HepG2 (cell line): ENCODE data around the gene FCAMR. TPM values are rescaled to one million over a fixed set of nuclear protein-coding genes. Genes with fewer than 3 reads are reported as not detected.

Experiments
- ATAC-seq: fragments of 200-7000 bp; cut with Tn5 transposase; 3 replicates; pipeline ENCODE4 v1.9.1; 2020; ENCODE audit warnings: mild to moderate bottlenecking, moderate library complexity
- BruUV-seq: library from RNA; stranded (reverse); fragments of 400-500 nt; replicated peaks from 2 replicates; lab custom pipeline; 2021; lab: Mats Ljungman, UMichigan
- CTCF ChIA-PET: fragments of 300-600 bp; formaldehyde crosslinking; extraction: SDS; loops from one replicate; lab custom pipeline; 2021; ENCODE audit warnings: low total read pairs, inconsistent platforms, low intra/inter-chr PET ratio; lab: Yijun Ruan, JAX
- POLR2A ChIA-PET: fragments of 350-600 bp; sonication (Branson Sonifier 250); formaldehyde crosslinking; loops from one replicate; lab custom pipeline; 2020; ENCODE audit warnings: antibody characterized with exemption, inconsistent platforms; lab: Yijun Ruan, JAX
- DNase-seq: peaks from one replicate; pipeline ENCODE4 v3.0.0-alpha.2; 2015; ENCODE audit warnings: low spot score
- FAIRE-seq: peaks from 3 replicates; lab custom pipeline; 2011; peaks lifted over from hg19 to GRCh38; lab: Jason Lieb, UNC
- H2AFZ ChIP-seq: one replicate; pipeline ENCODE4 v1.6.1; 2011; ENCODE audit warnings: low read length, inconsistent platforms
- H3K27ac ChIP-seq: fragments of 300-600 bp; 3 replicates; pipeline ENCODE4 v1.8.0; 2011; ENCODE audit warnings: mixed run types, mild to moderate bottlenecking, mixed read lengths, low read length, inconsistent platforms; ENCODE audit not compliant: insufficient read depth; ENCODE audit errors: extremely low read length
- H3K27me3 ChIP-seq, 2 experiments: fragments of 200-600 bp in 1 of 2; 2 replicates in 1 of 2; 3 replicates in 1 of 2; pipeline versions ENCODE4 v1.6.0 to v1.8.0; 2011; ENCODE audit warnings: low read length in 2 of 2, mild to moderate bottlenecking in 2 of 2, moderate library complexity in 2 of 2, inconsistent platforms in 1 of 2; ENCODE audit not compliant: insufficient read depth in 2 of 2, control insufficient read depth in 1 of 2
- H3K36me3 ChIP-seq, 2 experiments: fragments of 200-600 bp in 1 of 2; replicated peaks in 1 of 2; 2 replicates in 1 of 2; 3 replicates in 1 of 2; pipeline versions ENCODE4 v1.5.1 to v1.8.0; 2011; ENCODE audit warnings: low read length in 2 of 2, inconsistent platforms in 1 of 2; ENCODE audit not compliant: insufficient read depth in 2 of 2, control insufficient read depth in 1 of 2
- H3K4me1 ChIP-seq: 2 replicates; pipeline ENCODE4 v1.5.1; 2012; ENCODE audit warnings: low read length, inconsistent platforms; ENCODE audit not compliant: insufficient read depth
- H3K4me2 ChIP-seq: 2 replicates; pipeline ENCODE4 v1.6.0; 2011; ENCODE audit warnings: low read depth, low read length, inconsistent platforms
- H3K4me3 ChIP-seq, 3 experiments: fragments of 200-600 bp in 1 of 3; sonication (generic), shearing (Covaris generic) in 1 of 3; replicated peaks in 1 of 3; 2 replicates each; pipeline ENCODE4 v1.5.1; 2011 to 2016; ENCODE audit warnings: low read length in 3 of 3, inconsistent platforms in 2 of 3, low read depth in 2 of 3, mild to moderate bottlenecking in 2 of 3, control low read depth in 1 of 3, mixed read lengths in 1 of 3; ENCODE audit not compliant: insufficient read depth in 1 of 3
- H3K79me2 ChIP-seq: one replicate; pipeline ENCODE4 v1.6.1; 2011; ENCODE audit warnings: low read length, inconsistent platforms; ENCODE audit not compliant: insufficient read depth
- H3K9ac ChIP-seq: 2 replicates; pipeline ENCODE4 v1.6.0; 2011; ENCODE audit warnings: mild to moderate bottlenecking, low read depth, low read length, inconsistent platforms; ENCODE audit not compliant: insufficient read depth
- H3K9me3 ChIP-seq: 2 replicates; pipeline ENCODE4 v1.5.1; 2012; ENCODE audit warnings: mild to moderate bottlenecking, low read length
- H4K20me1 ChIP-seq: 2 replicates; pipeline ENCODE4 v1.6.0; 2011; ENCODE audit warnings: inconsistent platforms, mild to moderate bottlenecking, low read length, moderate library complexity; ENCODE audit not compliant: insufficient read depth
- ATF1 ChIP-seq: IDR thresholded peaks from 2 replicates; pipeline ENCODE4 v1.6.1; 2016; ENCODE audit warnings: mild to moderate bottlenecking, control low read depth
- CEBPG ChIP-seq: IDR thresholded peaks from 2 replicates; pipeline ENCODE4 v1.6.1; 2016
- DZIP1 ChIP-seq: sonication (generic); formaldehyde crosslinking; IDR thresholded peaks from 2 replicates; pipeline ENCODE4 v1.5.0; 2020; ENCODE audit warnings: mild to moderate bottlenecking, missing genetic modification reagents
- HINFP ChIP-seq: sonication (generic); formaldehyde crosslinking; IDR thresholded peaks from 2 replicates; pipeline ENCODE4 v1.4.0; 2020; ENCODE audit warnings: low read depth, mild to moderate bottlenecking, missing genetic modification reagents
- HOXA3 ChIP-seq: sonication (generic); formaldehyde crosslinking; IDR thresholded peaks from 2 replicates; pipeline ENCODE4 v1.5.0; 2020; ENCODE audit warnings: missing genetic modification reagents
- KLF6 ChIP-seq: IDR thresholded peaks from 2 replicates; pipeline ENCODE4 v1.8.0; 2016; ENCODE audit warnings: missing biosample characterization, missing genetic modification reagents
- POGZ ChIP-seq: sonication (generic); formaldehyde crosslinking; IDR thresholded peaks from 2 replicates; pipeline ENCODE4 v1.4.0; 2020; ENCODE audit warnings: mild to moderate bottlenecking, missing genetic modification reagents
- POLR2G ChIP-seq: fragments of 200-400 bp; formaldehyde crosslinking; IDR thresholded peaks from 2 replicates; pipeline ENCODE4 v1.6.1; 2018; ENCODE audit warnings: mild to moderate bottlenecking, low read depth, low read length, moderate library complexity
- RBAK ChIP-seq: sonication (generic); formaldehyde crosslinking; IDR thresholded peaks from 2 replicates; pipeline ENCODE4 v1.5.1; 2020; ENCODE audit warnings: mild to moderate bottlenecking, missing genetic modification reagents
- RFXAP ChIP-seq: sonication (generic); formaldehyde crosslinking; IDR thresholded peaks from 2 replicates; pipeline ENCODE4 v1.4.0; 2020; ENCODE audit warnings: missing genetic modification reagents, borderline replicate concordance
- SMARCE1 ChIP-seq: fragments of 450-650 bp; IDR thresholded peaks from 2 replicates; pipeline ENCODE4 v1.6.1; 2017; ENCODE audit warnings: borderline replicate concordance
- THYN1 ChIP-seq: sonication (generic); formaldehyde crosslinking; IDR thresholded peaks from 2 replicates; pipeline ENCODE4 v1.8.1; 2023; ENCODE audit warnings: low read depth, mild to moderate bottlenecking, moderate library complexity, missing genetic modification reagents, borderline replicate concordance
- YY1 ChIP-seq: IDR thresholded peaks from 2 replicates; pipeline ENCODE4 v1.6.1; 2011; ENCODE audit warnings: low read length, low read depth, moderate library complexity, mild to moderate bottlenecking; ENCODE audit not compliant: insufficient read depth, insufficient replicate concordance
- ZNF605 ChIP-seq: sonication (generic); formaldehyde crosslinking; IDR thresholded peaks from 2 replicates; pipeline ENCODE4 v1.8.0; 2022; ENCODE audit warnings: mild to moderate bottlenecking, missing genetic modification reagents
- ZNF816 ChIP-seq: sonication (generic); formaldehyde crosslinking; IDR thresholded peaks from 2 replicates; pipeline ENCODE4 v1.8.0; 2022; ENCODE audit warnings: missing genetic modification reagents, mild to moderate bottlenecking, borderline replicate concordance
- ZNF879 ChIP-seq: sonication (generic); formaldehyde crosslinking; IDR thresholded peaks from 2 replicates; pipeline ENCODE4 v1.8.1; 2023; ENCODE audit warnings: missing genetic modification reagents
- WGBS: methylation state at CpG from one replicate; pipeline ENCODE4 v1.1.6; 2017; ENCODE audit warnings: low lambda C conversion rate; 5-methylcytosine and 5-hydroxymethylcytosine counted together
- in situ Hi-C: cut with HindIII; loops from 2 replicates; pipeline ENCODE4 v1.10.0; 2017; ENCODE audit warnings: low pct_unique_long_range_greater_than_20kb; ENCODE audit not compliant: extremely low pct_ligation_motif_present
- intact Hi-C: fragments of 100-400 bp; cut with micrococcal nuclease; formaldehyde crosslinking; loops from one replicate; pipeline ENCODE4 v1.10.0; 2022; ENCODE audit not compliant: unreplicated experiment
- polyA plus RNA-seq, 8 experiments: library from polyadenylated mRNA; depleted of rRNA in 3 of 8; stranded (reverse) in 7 of 8; unstranded in 1 of 8; fragments of >200 nt; fragmentation: Illumina TruSeq in 4 of 8; extraction: Trizol in 4 of 8; gene quantifications; 2 replicates each; pipeline versions ENCODE4 v1.2.1 to v1.2.3, GENCODE V29; 2011 to 2016; ENCODE audit warnings: low read depth in 4 of 8, missing spikeins in 1 of 8, mixed read lengths in 1 of 8; ENCODE audit not compliant: insufficient read depth in 1 of 8
- total RNA-seq, 5 experiments: library from RNA; depleted of rRNA; stranded (reverse); fragments of >200 nt; fragmentation: Illumina TruSeq; extraction: Trizol; gene quantifications; 2 replicates each; pipeline ENCODE4 v1.2.3, GENCODE V29; 2016; ENCODE audit warnings: low read depth in 1 of 5

Gene FCAMR
- total and polyA plus RNA-seq, 2 of the 13 experiments (the other 11 are each of a cell fraction or from before 2014, with no cell fraction given), result not detected

GRCh38 chr1:207019661-207020060 is 49.4 kb upstream of the FCAMR start:
- ChIA-PET POLR2A (interaction anchor here (0.8 to 1.5 kb wide), 2 partner anchors 10 to 15 kb away, joined by 3 read pairs; no protein-coding TSS in a partner anchor), CTCF (no interaction called here)
- no peaks in the 10 kb centered on the region for H3K27me3 ChIP-seq
- H3K4me2 ChIP-seq, result no peak overlapping the region
- H3K27ac ChIP-seq, result no peak overlapping the region
- H3K9me3 ChIP-seq, result no peaks in the 10 kb centered on the region
- H3K36me3 ChIP-seq, result no peaks in the 10 kb centered on the region
- TSS peak; percentile 43 for BruUV-seq
- no peaks in the 10 kb centered on the region for H3K79me2 ChIP-seq
- 23% methylated on average over 2 of the region's 2 CpGs for WGBS
- intact Hi-C loops, result no loop called here
- no peaks in the 10 kb centered on the region for H4K20me1 ChIP-seq
- DNase-seq (no peak), FAIRE-seq (no peak), ATAC-seq (no peak)
- peaks cover 61% of the 10 kb centered on the region for H3K4me1 ChIP-seq
- TF ChIP-seq ZNF816 (CRISPR knock-in tag) (no peak), HOXA3 (CRISPR knock-in tag) (no peak), YY1 (no peak), ZNF605 (CRISPR knock-in tag) (no peak), THYN1 (CRISPR knock-in tag) (no peak), POLR2G (no peak), RFXAP (CRISPR knock-in tag) (no peak), ATF1 (CRISPR knock-in tag) (no peak), CEBPG (no peak), POGZ (no peak), DZIP1 (CRISPR knock-in tag) (no peak), HINFP (CRISPR knock-in tag) (no peak), ZNF879 (CRISPR knock-in tag) (no peak), RBAK (no peak), KLF6 (CRISPR knock-in tag) (no peak), SMARCE1 (no peak)
- in situ Hi-C loops, result no loop called here
- no peak overlapping the region for H3K4me3 ChIP-seq
- no peak overlapping the region for H3K9ac ChIP-seq
- no peak overlapping the region for H2AFZ ChIP-seq
